HepG2 (cell line): ENCODE data around the gene SH2D6. TPM values are rescaled to one million over a fixed set of nuclear protein-coding genes. Genes with fewer than 3 reads are reported as not detected.

ENCODE experiments used
- ATAC-seq: fragments of 200-7000 bp; cut with Tn5 transposase; 3 replicates; pipeline ENCODE4 v1.9.1; 2020; ENCODE audit warnings: mild to moderate bottlenecking, moderate library complexity
- Bru-seq: library from RNA; stranded (reverse); fragments of 400-500 nt; gene quantifications from one replicate; lab custom pipeline; 2021; lab: Mats Ljungman, UMichigan
- BruChase-seq, 2 experiments: library from RNA; stranded (reverse); fragments of 400-500 nt; gene quantifications; one replicate each; lab custom pipeline; 2021; lab: Mats Ljungman, UMichigan
- BruUV-seq: library from RNA; stranded (reverse); fragments of 400-500 nt; replicated peaks from 2 replicates; lab custom pipeline; 2021; lab: Mats Ljungman, UMichigan
- CTCF ChIA-PET: fragments of 300-600 bp; formaldehyde crosslinking; extraction: SDS; loops from one replicate; lab custom pipeline; 2021; ENCODE audit warnings: low total read pairs, inconsistent platforms, low intra/inter-chr PET ratio; lab: Yijun Ruan, JAX
- POLR2A ChIA-PET: fragments of 350-600 bp; sonication (Branson Sonifier 250); formaldehyde crosslinking; loops from one replicate; lab custom pipeline; 2020; ENCODE audit warnings: antibody characterized with exemption, inconsistent platforms; lab: Yijun Ruan, JAX
- DNase-seq: peaks from one replicate; pipeline ENCODE4 v3.0.0-alpha.2; 2015; ENCODE audit warnings: low spot score
- FAIRE-seq: peaks from 3 replicates; lab custom pipeline; 2011; peaks lifted over from hg19 to GRCh38; lab: Jason Lieb, UNC
- H2AFZ ChIP-seq: one replicate; pipeline ENCODE4 v1.6.1; 2011; ENCODE audit warnings: low read length, inconsistent platforms
- H3K27ac ChIP-seq: fragments of 300-600 bp; 3 replicates; pipeline ENCODE4 v1.8.0; 2011; ENCODE audit warnings: mixed run types, mild to moderate bottlenecking, mixed read lengths, low read length, inconsistent platforms; ENCODE audit not compliant: insufficient read depth; ENCODE audit errors: extremely low read length
- H3K27me3 ChIP-seq, 2 experiments: fragments of 200-600 bp in 1 of 2; 2 replicates in 1 of 2; 3 replicates in 1 of 2; pipeline versions ENCODE4 v1.6.0 to v1.8.0; 2011; ENCODE audit warnings: low read length in 2 of 2, mild to moderate bottlenecking in 2 of 2, moderate library complexity in 2 of 2, inconsistent platforms in 1 of 2; ENCODE audit not compliant: insufficient read depth in 2 of 2, control insufficient read depth in 1 of 2
- H3K36me3 ChIP-seq, 2 experiments: fragments of 200-600 bp in 1 of 2; replicated peaks in 1 of 2; 2 replicates in 1 of 2; 3 replicates in 1 of 2; pipeline versions ENCODE4 v1.5.1 to v1.8.0; 2011; ENCODE audit warnings: low read length in 2 of 2, inconsistent platforms in 1 of 2; ENCODE audit not compliant: insufficient read depth in 2 of 2, control insufficient read depth in 1 of 2
- H3K4me1 ChIP-seq: 2 replicates; pipeline ENCODE4 v1.5.1; 2012; ENCODE audit warnings: low read length, inconsistent platforms; ENCODE audit not compliant: insufficient read depth
- H3K4me2 ChIP-seq: 2 replicates; pipeline ENCODE4 v1.6.0; 2011; ENCODE audit warnings: low read depth, low read length, inconsistent platforms
- H3K4me3 ChIP-seq, 3 experiments: fragments of 200-600 bp in 1 of 3; sonication (generic), shearing (Covaris generic) in 1 of 3; replicated peaks in 1 of 3; 2 replicates each; pipeline ENCODE4 v1.5.1; 2011 to 2016; ENCODE audit warnings: low read length in 3 of 3, inconsistent platforms in 2 of 3, low read depth in 2 of 3, mild to moderate bottlenecking in 2 of 3, control low read depth in 1 of 3, mixed read lengths in 1 of 3; ENCODE audit not compliant: insufficient read depth in 1 of 3
- H3K79me2 ChIP-seq: one replicate; pipeline ENCODE4 v1.6.1; 2011; ENCODE audit warnings: low read length, inconsistent platforms; ENCODE audit not compliant: insufficient read depth
- H3K9ac ChIP-seq: 2 replicates; pipeline ENCODE4 v1.6.0; 2011; ENCODE audit warnings: mild to moderate bottlenecking, low read depth, low read length, inconsistent platforms; ENCODE audit not compliant: insufficient read depth
- H3K9me3 ChIP-seq: 2 replicates; pipeline ENCODE4 v1.5.1; 2012; ENCODE audit warnings: mild to moderate bottlenecking, low read length
- H4K20me1 ChIP-seq: 2 replicates; pipeline ENCODE4 v1.6.0; 2011; ENCODE audit warnings: inconsistent platforms, mild to moderate bottlenecking, low read length, moderate library complexity; ENCODE audit not compliant: insufficient read depth
- CAMTA2 ChIP-seq: sonication (generic); formaldehyde crosslinking; IDR thresholded peaks from 2 replicates; pipeline ENCODE4 v1.4.0; 2020; ENCODE audit warnings: mild to moderate bottlenecking, missing genetic modification reagents, borderline replicate concordance
- NR2C2 ChIP-seq: sonication (generic); formaldehyde crosslinking; IDR thresholded peaks from 2 replicates; pipeline ENCODE4 v1.4.0; 2020; ENCODE audit warnings: missing genetic modification reagents, mild to moderate bottlenecking, moderate library complexity, borderline replicate concordance
- REPIN1 ChIP-seq: sonication (generic); formaldehyde crosslinking; IDR thresholded peaks from 2 replicates; pipeline ENCODE4 v1.8.0; 2022; ENCODE audit warnings: missing genetic modification reagents, low read depth, mild to moderate bottlenecking, borderline replicate concordance
- RNF219 ChIP-seq: sonication (generic); formaldehyde crosslinking; IDR thresholded peaks from 2 replicates; pipeline ENCODE4 v1.5.0; 2020; ENCODE audit warnings: mild to moderate bottlenecking, missing genetic modification reagents
- SP4 ChIP-seq: sonication (generic); formaldehyde crosslinking; IDR thresholded peaks from 2 replicates; pipeline ENCODE4 v1.8.1; 2023; ENCODE audit warnings: mild to moderate bottlenecking, missing genetic modification reagents
- ZNF160 ChIP-seq: sonication (generic); formaldehyde crosslinking; IDR thresholded peaks from 2 replicates; pipeline ENCODE4 v1.8.0; 2022; ENCODE audit warnings: mild to moderate bottlenecking, inconsistent platforms, missing genetic modification reagents
- ZNF335 ChIP-seq: sonication (generic); formaldehyde crosslinking; IDR thresholded peaks from 2 replicates; pipeline ENCODE4 v1.4.0; 2020; ENCODE audit warnings: missing genetic modification reagents
- ZNF563 ChIP-seq: sonication (generic); formaldehyde crosslinking; IDR thresholded peaks from 2 replicates; pipeline ENCODE4 v1.8.0; 2022; ENCODE audit warnings: mild to moderate bottlenecking, moderate library complexity, missing genetic modification reagents
- ZNF605 ChIP-seq: sonication (generic); formaldehyde crosslinking; IDR thresholded peaks from 2 replicates; pipeline ENCODE4 v1.8.0; 2022; ENCODE audit warnings: mild to moderate bottlenecking, missing genetic modification reagents
- ZNF740 ChIP-seq: sonication (generic); formaldehyde crosslinking; IDR thresholded peaks from 2 replicates; pipeline ENCODE4 v1.4.0; 2020; ENCODE audit warnings: missing genetic modification reagents
- ZNF770 ChIP-seq: sonication (generic); formaldehyde crosslinking; IDR thresholded peaks from 2 replicates; pipeline ENCODE4 v1.5.0; 2020; ENCODE audit warnings: mild to moderate bottlenecking, missing genetic modification reagents
- WGBS: methylation state at CpG from one replicate; pipeline ENCODE4 v1.1.6; 2017; ENCODE audit warnings: low lambda C conversion rate; 5-methylcytosine and 5-hydroxymethylcytosine counted together
- in situ Hi-C: cut with HindIII; loops from 2 replicates; pipeline ENCODE4 v1.10.0; 2017; ENCODE audit warnings: low pct_unique_long_range_greater_than_20kb; ENCODE audit not compliant: extremely low pct_ligation_motif_present
- intact Hi-C: fragments of 100-400 bp; cut with micrococcal nuclease; formaldehyde crosslinking; loops from one replicate; pipeline ENCODE4 v1.10.0; 2022; ENCODE audit not compliant: unreplicated experiment
- long read RNA-seq, 2 experiments: library from RNA in 1 of 2; library from polyadenylated mRNA in 1 of 2; stranded (forward) in 1 of 2; unstranded in 1 of 2; transcript quantifications; one replicate each; pipeline ENCODE4 v2.0.0, GENCODE V29; 2019 to 2022
- polyA minus RNA-seq, 3 experiments: library from RNA; depleted of rRNA, polyadenylated mRNA; stranded (reverse); fragments of >200 nt; gene quantifications; 2 replicates each; pipeline ENCODE4 v1.2.3, GENCODE V29; 2011; ENCODE audit warnings: low replicate concordance in 1 of 3
- polyA plus RNA-seq, 8 experiments: library from polyadenylated mRNA; depleted of rRNA in 3 of 8; stranded (reverse) in 7 of 8; unstranded in 1 of 8; fragments of >200 nt; fragmentation: Illumina TruSeq in 4 of 8; extraction: Trizol in 4 of 8; gene quantifications; 2 replicates each; pipeline versions ENCODE4 v1.2.1 to v1.2.3, GENCODE V29; 2011 to 2016; ENCODE audit warnings: low read depth in 4 of 8, missing spikeins in 1 of 8, mixed read lengths in 1 of 8; ENCODE audit not compliant: insufficient read depth in 1 of 8
- total RNA-seq, 5 experiments: library from RNA; depleted of rRNA; stranded (reverse); fragments of >200 nt; fragmentation: Illumina TruSeq; extraction: Trizol; gene quantifications; 2 replicates each; pipeline ENCODE4 v1.2.3, GENCODE V29; 2016; ENCODE audit warnings: low read depth in 1 of 5

Gene SH2D6
- total RNA-seq (2016; rRNA removed; fragmentation: Illumina TruSeq; extraction: Trizol), result 0.11 and 0.29 TPM in 2 replicates
- total RNA-seq (2016; cell fraction: cytosol; rRNA removed; fragmentation: Illumina TruSeq; extraction: Trizol; ENCODE audit: low read depth), result 1.1 and 1.3 TPM in 2 replicates
- 0.41 TPM in 1 of 2 replicates, not detected in the other for total RNA-seq (2016; cell fraction: insoluble cytoplasmic fraction; rRNA removed; fragmentation: Illumina TruSeq; extraction: Trizol)
- 1.6 and 1.9 TPM in 2 replicates for total RNA-seq (2016; cell fraction: membrane; rRNA removed; fragmentation: Illumina TruSeq; extraction: Trizol)
- total RNA-seq (2016; cell fraction: nucleus; rRNA removed; fragmentation: Illumina TruSeq; extraction: Trizol), result 0.93 and 1.0 TPM in 2 replicates
- 0.18 and 0.26 TPM in 2 replicates for polyA plus RNA-seq (2011; rRNA removed)
- polyA plus RNA-seq (2011; cell fraction: cytosol; rRNA removed), result 0.08 and 0.21 TPM in 2 replicates
- 0.19 and 0.51 TPM in 2 replicates for polyA plus RNA-seq (2011; cell fraction: nucleus; rRNA removed)
- not detected in 2 replicates for polyA plus RNA-seq (2012)
- polyA plus RNA-seq (2016; cell fraction: cytosol; fragmentation: Illumina TruSeq; extraction: Trizol; ENCODE audit: low read depth), result not detected in 2 replicates
- polyA plus RNA-seq (2016; cell fraction: insoluble cytoplasmic fraction; fragmentation: Illumina TruSeq; extraction: Trizol; ENCODE audit: low read depth), result not detected in 2 replicates
- polyA plus RNA-seq (2016; cell fraction: membrane; fragmentation: Illumina TruSeq; extraction: Trizol; ENCODE audit: low read depth), result 0.26 and 0.30 TPM in 2 replicates
- 1.2 TPM in 1 of 2 replicates, not detected in the other for polyA plus RNA-seq (2016; cell fraction: nucleus; fragmentation: Illumina TruSeq; extraction: Trizol; ENCODE audit: insufficient read depth, low read depth)
- 0.74 and 1.7 TPM in 2 replicates for polyA minus RNA-seq (2011; rRNA and poly(A)+ RNA removed; ENCODE audit: low replicate concordance)
- 0.69 and 1.3 TPM in 2 replicates for polyA minus RNA-seq (2011; cell fraction: cytosol; rRNA and poly(A)+ RNA removed)
- polyA minus RNA-seq (2011; cell fraction: nucleus; rRNA and poly(A)+ RNA removed), result 0.77 and 1.6 TPM in 2 replicates
- percentile 37 among the genes with signal in this experiment for Bru-seq, nascent RNA
- percentile 22 among the genes with signal in this experiment for BruChase-seq, experiment 1, labeled RNA remaining after a 6-hour chase
- BruChase-seq, experiment 2, labeled RNA remaining after a 2-hour chase, result percentile 13 among the genes with signal in this experiment
- long read RNA-seq, experiment 1, result 0 reads
- long read RNA-seq, experiment 2, result 0 reads

GRCh38 chr2:85418132-85419008, at the start of gene SH2D6:
Gene SH2D6, plus strand, starts transcription at chr2:85418714. Its CDS starts 10,752 bp downstream, at chr2:85429466.
- ATAC-seq (peak; percentile 71), DNase-seq (peak; percentile 86), FAIRE-seq (no peak)
- Histone ChIP-seq H3K27me3 (no peaks in the 10 kb centered on the region), H3K4me1 (peaks cover 79% of the 10 kb centered on the region), H3K9ac (peak within 1 kb of the TSS; percentile 92), H4K20me1 (no peaks in the 10 kb centered on the region), H3K9me3 (no peaks in the 10 kb centered on the region), H3K79me2 (peaks cover 4% of the 10 kb centered on the region), H3K4me2 (peak within 1 kb of the TSS; percentile 97), H3K27ac (peak within 1 kb of the TSS; percentile 83), H2AFZ (peak within 1 kb of the TSS; percentile 92), H3K36me3 (no peaks in the 10 kb centered on the region), H3K4me3 (peak within 1 kb of the TSS; percentile 80 to 97 (median 91))
- ChIA-PET POLR2A (interaction anchor here (1.0 to 5.7 kb wide), 36 partner anchors 7 to 688 kb away, joined by 3 to 363 read pairs (median 8); partner anchors contain the start of genes C2orf68, ELMOD3, GGCX and MAT2A), CTCF (no interaction called here)
- in situ Hi-C loops (no loop called here), intact Hi-C loops (loop anchor here (1.0 kb wide), 1 partner anchor 93 kb away; no protein-coding TSS in a partner anchor)
- WGBS, result 17% methylated on average over 25 of the region's 57 CpGs
- no TSS peak for BruUV-seq
- TF ChIP-seq NR2C2 (peak; percentile 92), RNF219 (peak; percentile 48; the same call in 1 of the 2 replicates), ZNF740 (CRISPR knock-in tag) (peak; percentile 64; the same call in 1 of the 2 replicates), REPIN1 (peak; percentile 87), ZNF160 (0 out of 2 replicates have a peak, but pooled peaks have one; percentile 22), ZNF605 (CRISPR knock-in tag) (0 out of 2 replicates have a peak, but pooled peaks have one; percentile 80), SP4 (CRISPR knock-in tag) (peak; percentile 97), ZNF335 (CRISPR knock-in tag) (peak; percentile 96), ZNF563 (CRISPR knock-in tag) (peak; percentile 81), CAMTA2 (CRISPR knock-in tag) (no peak; the same call in 1 of the 2 replicates), ZNF770 (CRISPR knock-in tag) (peak; percentile 62; the same call in 1 of the 2 replicates)
